NCI-H1105 treated with DMSO at 0.1 percent for 48 hours (cell line): Measurements from ENCODE around the gene MRPL43.

Experiments
- DNase-seq: peaks from one replicate; lab custom pipeline; 2025; lab: John Stamatoyannopoulos, UW

MRPL43 gene

DNA sequence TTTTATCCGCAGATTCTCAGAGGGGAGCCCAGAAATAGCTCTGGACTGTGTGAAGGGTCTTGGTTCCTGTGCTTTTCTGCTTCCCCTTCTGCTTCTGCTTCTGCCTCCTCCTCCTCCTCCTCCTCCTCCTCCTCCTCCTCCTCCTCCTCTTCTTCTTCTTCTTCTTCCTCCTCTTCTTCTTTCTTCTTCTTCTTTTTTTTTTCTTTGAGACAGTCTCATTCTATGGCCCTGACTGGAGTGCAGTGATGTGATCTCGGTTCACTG is 32.1 kb upstream of the MRPL43 start:
- no peak for DNase-seq

DNA sequence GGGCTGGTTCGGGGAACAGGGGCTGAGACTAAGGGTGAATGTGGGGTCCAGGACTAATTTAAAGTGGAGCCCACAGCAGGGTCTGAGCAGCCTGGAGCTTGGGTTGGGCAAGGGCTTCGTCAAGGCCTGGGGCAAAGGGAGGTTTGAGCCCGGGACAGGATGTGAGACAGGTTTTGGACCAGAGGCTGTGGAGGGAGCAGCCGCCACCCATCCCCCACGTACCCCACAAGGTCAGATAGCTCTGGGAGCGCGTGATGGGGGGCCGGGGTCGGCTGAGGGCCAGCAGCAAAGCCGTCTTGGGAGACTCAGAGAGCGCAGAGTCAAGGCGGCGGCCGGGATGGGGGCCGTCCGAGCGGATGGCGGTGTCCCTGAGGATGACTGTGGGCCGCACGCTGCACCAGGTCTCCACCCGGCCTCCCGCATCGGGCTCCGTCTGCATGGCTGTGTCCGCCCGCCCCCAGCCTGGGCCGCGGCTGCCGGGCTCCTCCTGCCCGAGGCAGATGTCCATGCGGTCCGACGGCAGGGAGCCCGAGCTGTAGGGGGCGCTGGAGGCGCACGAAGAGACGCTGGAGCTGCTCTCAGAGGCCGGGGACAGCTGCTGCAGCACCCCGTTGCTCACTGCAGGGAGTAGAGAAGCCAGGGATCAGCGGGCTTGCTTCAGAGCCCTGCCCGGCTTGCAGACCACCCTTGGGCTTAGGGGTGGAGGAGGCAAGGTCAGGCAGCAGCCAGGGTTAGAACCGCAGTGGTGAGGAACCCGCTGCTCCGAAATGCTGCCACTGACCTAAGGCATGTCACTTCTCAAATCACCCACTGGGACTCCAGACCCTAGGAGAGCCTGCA is 31.5 kb upstream of the MRPL43 start:
- DNase-seq, result peak; percentile 41

DNA sequence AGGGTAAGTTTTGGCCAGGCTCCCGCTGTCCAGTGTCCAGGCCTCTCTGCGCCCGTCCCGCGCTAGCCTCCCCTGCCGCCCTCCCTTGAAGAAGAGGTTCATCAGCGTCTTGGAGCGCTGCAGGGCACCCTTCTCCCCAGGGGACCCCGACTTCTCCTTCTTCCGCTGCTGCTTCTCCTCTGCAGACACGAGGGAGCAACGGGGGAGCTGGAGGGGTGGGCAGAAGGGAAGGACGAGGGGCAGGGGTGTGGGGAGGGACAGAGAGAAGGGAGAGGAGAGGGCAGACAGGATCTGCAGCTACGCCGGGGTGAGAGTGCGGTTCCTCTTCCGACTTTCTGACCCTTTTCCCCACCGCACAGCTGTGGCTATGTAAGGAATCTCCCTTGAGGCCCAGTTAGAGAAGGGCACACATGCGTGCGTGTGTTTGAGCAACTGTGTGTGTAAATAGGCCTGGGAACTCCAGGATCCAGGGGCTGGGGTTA is 30.9 kb upstream of the MRPL43 start:
- no peak for DNase-seq

DNA sequence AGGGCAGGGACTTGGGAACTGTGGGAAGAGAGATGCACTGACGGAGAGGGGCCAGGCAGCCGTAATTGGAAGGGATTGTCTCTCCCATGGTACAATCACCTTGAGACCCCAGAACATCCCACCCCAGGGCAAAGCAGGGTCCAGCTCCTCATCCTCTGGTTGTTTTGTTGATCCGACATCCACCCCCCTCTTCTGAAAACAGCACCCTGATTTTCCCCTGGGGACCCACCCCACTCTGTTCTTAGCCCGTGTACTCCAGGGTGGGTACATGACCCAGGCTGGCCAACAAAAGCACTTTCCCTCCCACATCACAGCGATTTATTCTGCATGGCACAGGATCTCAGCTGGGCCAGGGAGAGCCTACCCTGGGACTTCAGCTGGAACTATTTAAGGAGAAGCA is 29.5 kb upstream of the MRPL43 start:
- no peak for DNase-seq

DNA sequence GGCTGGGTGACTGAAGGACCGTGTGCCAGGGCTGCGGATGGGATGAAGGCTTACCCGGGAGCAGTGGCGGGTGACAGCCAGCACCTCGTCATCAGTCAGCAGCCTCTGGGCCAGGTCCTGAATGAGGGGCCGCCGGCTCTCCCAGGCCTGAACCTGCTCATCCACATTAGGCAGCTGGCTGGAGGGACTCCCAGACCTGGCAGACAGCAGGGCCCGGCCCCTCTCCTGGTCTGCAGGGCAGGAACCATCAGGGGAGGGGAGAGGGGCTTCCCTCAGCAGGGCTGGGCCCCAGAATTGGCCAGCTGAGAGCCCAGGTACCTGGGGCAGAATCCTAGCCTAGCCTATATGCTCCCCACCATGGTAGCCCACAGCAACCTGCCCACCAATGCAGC is 28.3 kb upstream of the MRPL43 start:
- no peak for DNase-seq

DNA sequence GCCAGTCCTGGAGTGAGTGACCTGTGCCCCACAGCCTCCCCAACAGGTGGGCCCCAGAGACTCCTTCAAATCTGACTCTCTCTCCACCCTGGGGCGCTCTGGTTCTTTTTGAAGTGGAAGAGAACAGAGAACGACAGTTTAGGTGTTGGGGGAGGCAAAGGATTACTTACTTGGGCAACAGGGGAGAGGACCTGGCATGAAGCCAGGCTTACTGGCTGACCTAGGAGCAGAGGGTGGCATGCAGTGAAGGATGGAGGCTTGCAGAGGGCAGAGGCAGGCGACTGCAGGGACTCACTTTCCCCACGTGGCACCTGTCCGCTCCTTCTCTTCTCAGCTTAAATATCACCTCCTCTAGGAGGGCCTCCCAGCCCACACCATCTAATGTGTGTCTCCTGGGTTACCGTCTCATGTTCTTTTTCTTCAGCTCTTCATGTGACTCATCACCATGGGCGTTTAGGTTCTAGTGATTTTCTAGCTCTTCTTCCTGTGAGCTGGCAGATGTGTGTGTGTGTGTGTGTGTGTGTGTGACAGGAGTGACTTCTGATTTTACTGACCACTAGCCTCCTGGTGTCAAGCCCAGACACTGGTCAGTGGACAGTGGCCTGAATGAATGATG is 27.8 kb upstream of the MRPL43 start:
- no peak for DNase-seq

DNA sequence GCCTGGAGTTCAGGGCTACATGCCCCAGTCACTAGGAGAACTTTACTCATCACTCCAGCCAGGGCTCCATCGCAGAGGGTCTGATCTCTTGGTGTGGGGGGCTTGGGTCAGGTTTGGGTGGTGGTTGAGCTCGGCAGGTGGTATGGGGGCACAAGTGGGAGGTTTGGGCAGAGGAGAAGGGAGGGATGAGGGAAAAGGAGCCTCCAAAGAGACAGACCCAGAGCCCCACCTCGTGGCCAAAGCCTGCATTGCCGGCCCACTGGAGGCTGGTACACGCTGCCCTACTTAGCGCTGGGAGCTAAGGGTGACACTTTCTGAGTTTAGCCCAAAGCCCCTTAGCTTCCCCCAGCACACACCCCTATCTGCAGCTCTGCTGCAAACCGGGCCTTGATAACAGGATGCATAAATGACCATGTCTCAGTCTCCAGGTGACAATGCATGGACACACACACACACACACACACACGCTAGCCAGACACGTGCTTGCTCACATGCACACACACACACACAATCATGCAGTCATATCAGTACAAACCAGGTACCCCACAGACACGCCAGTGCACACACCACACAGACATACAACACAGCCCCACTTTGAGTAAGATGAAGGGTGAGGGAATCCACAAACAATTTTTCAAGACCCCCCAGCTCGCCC is 27.1 kb upstream of the MRPL43 start:
- DNase-seq, result peak; percentile 31

DNA sequence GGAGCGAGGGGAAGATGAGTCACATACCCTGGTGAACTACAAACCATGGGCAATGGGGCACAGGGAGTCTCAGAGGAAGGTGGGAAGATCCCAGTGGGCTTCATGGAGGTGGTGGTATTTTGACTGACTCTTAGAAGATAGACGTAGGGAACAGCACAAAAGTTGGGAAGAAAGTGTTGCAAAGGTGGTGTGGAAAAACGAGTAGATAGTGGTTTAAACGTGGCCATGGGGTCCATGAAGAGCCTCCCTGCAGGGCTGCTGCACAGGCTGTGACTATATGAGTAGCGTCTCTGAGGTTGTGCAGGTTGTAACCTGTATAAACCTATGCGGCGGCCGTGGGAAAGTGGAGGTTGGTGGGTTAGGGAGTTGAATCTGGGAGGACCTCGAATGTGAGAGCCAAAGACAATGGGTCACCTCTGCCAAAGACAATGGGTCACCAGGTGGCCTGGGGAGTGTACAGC is 26.1 kb upstream of the MRPL43 start:
- DNase-seq, result no peak

DNA sequence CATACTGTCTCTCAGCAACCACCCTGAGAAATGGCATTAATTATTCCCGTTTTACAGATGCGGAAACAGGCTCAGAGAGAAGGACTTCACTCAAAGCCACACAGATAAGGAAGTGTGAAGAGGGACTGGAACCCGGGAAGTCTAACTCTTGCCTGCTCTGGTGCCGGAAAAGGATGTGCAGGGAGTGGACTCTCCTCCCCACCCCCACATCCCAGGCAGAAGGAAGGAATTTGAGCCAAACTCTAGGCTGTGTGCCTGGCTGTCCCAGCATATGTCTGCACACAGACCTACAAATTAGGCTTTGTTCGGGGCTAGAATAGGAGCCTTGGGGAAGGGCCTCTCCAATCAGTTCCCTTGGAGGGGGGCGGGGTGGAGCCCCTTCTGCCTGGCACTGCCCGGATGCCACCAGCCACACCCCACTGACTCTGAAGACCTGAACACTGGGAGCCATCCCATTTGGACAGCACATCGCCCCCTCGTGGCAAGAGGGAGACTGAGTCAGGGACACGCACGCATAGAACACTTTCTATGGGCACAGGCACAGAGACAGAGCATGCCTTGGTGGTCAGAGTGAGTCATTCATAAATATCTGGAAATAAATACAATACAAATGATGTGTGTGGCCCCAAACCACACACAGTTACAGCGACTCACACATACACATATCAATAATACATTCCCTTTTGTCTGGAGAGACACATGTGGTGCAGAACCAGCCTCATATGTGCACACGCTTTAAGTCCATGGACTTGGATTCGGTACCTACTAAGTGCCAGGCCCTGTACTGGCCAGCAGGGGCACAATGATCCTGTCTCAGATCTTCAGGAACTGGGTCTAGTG is 25.4 kb upstream of the MRPL43 start:
- peak; percentile 46 for DNase-seq

DNA sequence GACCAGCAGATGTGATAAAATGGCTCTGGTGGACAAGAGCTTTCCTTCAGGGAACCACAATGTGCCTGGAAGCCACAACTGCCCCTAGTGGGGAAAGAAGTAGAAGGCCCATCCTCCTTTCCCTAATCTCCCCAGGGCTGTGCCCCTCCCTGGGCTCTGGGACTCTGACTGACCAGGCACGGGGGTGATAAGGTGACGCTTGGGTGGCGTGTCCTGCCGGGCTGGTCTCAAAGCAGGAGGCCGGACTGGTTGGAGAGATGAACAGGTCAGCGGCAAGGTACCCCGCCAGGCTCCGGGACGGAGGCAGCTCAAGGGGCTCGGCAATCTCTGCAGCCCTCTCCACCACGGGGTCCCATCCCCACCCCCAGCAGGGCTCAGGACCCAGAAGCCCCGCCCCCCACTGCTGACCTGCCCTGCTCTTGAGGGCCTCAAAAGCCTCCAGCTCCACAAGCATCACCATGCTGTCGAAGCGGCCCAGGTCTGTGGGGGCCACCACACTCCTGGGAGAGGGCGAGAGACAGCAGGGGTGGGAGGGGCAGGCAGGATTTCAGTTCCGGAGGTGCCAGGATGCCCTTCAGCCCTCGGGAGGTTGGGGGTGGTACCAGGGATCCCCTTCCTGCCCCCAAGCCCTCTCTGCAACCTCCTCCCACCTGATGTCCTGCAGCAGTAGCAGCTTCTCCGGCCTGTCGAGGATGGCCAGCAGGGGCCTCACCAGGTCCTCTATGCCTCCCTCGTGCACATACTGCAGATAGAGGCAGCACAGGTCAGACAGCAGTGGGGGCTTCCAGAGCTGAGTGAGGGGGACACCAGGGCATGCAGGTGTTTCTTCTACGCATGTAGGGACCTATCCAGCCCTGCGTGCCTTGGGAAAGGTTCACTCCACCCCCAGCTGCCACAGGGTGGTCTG is 24.5 kb upstream of the MRPL43 start:
- no peak for DNase-seq

DNA sequence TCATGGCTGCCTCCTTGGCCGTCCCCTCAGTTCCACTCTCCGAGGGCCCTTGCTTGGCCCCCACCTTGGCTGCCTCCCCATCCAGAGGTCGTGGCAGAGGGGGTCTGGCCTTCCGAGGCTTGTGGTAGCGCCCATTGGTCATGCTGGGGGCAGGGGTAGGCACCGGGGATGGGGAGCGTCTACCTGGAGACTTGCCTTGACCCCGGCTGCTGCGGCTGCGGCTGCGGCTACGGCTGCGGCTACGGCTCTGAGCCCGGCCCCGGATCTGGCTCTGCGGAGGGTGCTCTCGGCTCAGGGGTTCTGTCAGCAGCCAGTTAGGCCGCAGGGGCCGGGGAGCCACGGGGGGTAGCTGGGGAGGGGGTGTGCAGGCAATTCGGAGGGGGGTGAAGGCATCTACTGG is 23.0 kb upstream of the MRPL43 start:
- DNase-seq, result no peak

DNA sequence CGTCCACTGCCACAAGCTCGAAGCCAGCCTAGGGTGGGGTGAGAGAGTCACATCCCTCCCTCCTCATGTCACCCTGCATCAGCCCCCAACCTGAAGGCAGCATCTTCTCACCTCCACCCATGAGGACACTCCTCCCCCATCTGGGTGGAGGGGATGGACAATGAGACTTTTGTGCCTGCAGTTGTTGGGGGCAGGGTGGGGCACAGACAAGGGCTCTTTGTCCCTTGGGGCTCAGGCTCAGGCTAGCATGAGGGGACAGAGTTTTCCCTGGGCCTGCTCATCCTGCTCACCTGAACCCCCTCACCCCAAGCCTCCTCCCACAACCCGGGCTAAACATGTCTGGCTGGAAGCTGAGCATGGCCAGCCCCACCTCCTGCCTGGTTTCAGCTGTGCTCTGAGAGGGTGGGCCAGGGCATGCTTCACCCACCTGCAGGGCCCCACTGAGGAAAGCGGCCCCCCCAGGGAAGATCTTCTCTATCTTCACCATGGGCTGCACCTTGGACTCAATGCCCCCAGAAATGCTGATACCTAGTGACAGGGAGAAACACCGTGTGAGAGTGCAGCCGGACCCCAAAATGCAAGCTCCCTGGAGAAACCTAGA is 21.6 kb upstream of the MRPL43 start:
- no peak for DNase-seq

DNA sequence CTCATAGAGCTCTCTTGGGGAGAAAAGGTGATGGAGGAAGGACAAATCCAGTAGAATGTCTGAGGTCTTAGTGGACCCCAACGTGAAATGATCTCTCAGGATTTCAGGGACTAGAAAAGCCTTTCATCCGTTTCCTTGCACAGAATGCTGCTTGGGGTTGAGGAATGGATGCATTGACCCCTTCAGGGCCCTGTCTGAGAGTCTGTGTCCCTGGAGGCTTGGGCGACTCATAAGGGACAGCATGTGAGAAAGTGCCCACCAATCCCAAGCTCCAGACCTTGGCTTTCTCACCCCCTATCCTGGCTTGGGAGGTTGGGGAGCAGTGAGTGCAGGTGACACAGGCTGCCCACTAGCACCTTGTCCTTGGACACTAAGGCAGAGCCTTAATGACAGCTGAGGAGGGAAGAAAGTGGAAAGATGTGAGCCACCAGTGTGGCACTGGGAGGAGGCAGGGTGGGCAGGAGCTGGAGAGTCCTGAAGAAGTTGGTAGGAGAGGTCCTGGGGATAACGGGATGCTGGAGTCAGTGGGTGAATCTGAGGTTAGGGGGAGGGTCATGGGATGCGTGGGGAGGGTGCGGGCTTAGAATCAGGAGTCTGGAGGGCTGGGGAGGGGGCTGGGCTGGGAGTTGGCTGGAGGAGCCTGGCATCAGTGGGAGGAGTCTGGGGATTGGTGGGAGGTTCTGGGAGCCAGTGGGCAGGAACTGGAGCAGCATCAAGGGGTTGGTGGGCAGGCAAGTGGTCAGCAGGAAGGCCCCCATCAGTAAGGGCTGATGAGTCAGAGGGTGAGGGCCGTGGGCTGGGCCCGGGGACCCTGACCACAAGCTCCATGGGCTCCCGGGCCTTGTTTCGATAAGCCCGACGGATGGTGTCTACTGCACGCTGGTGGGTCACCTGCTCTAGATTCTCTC is 20.9 kb upstream of the MRPL43 start:
- DNase-seq, result no peak

DNA sequence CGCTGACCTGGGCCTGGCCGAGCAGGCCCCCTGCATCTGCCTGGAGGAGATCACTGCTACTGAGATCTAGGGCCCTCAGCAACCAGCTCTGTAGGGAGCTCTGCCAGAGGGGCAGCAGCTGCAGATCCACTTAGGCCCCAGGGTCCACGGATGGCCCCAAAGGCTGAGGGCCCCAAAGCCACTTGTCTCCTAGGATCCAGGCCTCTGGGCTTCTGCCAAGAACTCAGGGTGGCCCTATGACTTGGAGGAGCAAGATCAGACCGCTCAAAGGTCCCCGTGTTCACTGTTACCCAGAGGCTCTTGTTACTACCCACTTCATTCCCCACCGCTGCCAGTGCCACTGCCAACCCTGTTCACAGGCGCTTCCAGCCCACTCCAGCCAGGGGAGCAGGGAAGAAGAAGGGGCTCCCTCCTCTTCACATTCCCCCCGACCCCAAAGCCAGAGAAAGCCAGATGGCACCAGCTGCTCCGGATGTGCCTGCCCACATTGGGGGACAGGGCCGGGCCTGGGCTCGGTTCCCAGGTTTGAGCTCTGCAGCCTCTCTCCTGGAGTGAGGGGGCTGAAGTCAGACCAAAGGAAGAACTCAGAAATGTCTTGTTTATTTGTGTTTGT is 19.9 kb upstream of the MRPL43 start:
- DNase-seq, result no peak

DNA sequence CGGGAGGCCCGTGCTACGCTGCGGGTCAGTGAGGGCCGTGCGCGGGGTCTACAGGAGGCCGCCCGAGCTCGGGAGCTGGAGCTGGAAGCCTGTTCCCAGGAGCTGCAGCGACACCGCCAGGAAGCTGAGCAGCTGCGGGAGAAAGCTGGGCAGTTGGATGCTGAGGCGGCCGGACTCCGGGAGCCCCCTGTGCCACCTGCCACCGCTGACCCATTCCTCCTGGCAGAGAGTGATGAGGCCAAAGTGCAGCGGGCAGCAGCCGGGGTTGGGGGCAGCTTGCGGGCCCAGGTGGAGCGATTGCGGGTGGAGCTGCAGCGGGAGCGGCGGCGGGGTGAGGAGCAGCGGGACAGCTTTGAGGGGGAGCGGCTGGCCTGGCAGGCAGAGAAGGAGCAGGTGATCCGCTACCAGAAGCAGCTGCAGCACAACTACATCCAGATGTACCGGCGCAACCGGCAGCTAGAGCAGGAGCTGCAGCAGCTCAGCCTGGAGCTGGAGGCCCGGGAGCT is 19.3 kb upstream of the MRPL43 start:
- no peak for DNase-seq

DNA sequence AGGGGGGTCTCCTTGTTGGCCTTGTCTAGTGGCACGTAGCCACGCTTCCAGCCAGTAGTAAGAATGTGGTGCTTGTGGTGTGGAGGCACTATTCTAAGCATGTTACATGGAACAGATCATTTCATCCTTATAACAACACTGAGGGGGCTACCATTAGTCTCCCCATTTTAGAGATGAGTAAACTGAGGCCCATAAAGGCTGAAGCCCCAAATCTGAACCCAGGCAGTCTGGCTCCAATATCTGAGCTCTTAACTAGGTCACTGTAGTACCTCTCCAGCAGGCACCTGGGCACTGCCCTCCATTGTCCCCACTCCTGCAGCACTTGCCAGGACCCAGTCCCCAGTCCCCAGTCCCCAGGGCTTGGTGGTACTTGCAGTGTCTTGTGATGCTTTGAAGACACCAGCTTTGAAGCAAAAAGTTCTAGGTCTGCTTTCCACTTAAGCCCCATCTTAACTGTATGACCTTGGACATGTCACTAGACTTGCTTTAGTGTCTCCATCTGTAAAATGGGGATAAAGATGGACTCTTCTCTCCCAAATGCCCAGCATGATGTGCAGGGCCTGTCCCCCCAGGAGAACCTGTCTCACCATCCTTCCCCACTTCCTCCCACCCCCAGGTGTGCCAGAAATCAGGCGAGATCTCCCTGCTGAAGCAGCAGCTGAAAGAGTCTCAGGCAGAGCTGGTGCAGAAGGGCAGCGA is 18.7 kb upstream of the MRPL43 start:
- DNase-seq, result no peak

DNA sequence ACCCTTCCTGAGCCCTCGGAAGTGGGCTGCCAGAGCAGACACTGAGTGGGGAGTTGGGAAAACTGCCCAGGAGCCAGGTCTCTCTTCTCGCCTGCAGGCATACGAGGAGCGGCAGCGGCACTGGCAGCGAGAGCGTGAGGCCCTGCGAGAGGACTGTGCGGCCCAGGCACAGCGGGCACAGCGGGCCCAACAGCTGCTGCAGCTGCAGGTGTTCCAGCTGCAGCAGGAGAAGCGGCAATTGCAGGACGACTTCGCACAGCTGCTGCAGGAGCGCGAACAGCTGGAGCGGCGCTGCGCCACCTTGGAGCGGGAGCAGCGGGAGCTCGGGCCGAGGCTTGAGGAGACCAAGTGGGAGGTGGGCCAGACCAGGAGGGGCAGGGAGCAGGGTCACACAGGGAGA is 18.1 kb upstream of the MRPL43 start:
- DNase-seq, result no peak

DNA sequence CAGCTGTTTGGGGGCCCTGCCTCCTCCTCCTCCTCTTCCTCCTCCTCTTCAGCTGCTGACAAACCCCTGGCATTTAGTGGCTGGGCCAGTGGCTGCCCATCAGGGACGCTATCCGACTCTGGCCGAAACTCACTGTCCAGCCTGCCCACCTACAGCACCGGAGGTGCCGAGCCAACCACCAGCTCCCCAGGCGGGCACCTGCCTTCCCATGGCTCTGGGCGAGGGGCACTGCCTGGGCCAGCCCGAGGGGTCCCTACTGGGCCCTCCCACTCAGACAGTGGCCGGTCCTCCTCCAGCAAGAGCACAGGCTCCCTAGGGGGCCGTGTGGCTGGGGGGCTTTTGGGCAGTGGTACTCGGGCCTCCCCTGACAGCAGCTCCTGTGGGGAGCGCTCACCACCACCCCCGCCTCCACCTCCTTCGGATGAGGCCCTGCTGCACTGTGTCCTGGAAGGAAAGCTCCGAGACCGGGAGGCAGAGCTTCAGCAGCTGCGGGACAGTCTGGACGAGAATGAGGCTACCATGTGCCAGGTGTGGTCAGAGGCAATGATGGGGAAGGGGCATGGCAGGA is 16.4 kb upstream of the MRPL43 start:
- DNase-seq, result no peak
